Transverse colon (tissue), 4 donors: ENCODE results near the gene DUSP18. TPM values are rescaled to one million over a fixed set of nuclear protein-coding genes. Genes with fewer than 3 reads are reported as not detected.

ENCODE experiments used
- DNase-seq: peaks from one replicate; pipeline ENCODE4 v3.0.0-alpha.2; 2019
- H3K27ac ChIP-seq, 4 donors: fragments of 200-600 bp; sonication (generic); 2 replicates each; pipeline ENCODE4 v1.5.1; 2016 to 2018; ENCODE audit warnings: inconsistent platforms in 4 of 4
- H3K27me3 ChIP-seq: fragments of 200-600 bp; sonication (generic); 2 replicates; pipeline ENCODE4 v1.5.1; 2017; ENCODE audit warnings: inconsistent platforms
- H3K36me3 ChIP-seq, 4 donors: fragments of 200-600 bp; sonication (generic); 2 replicates each; pipeline ENCODE4 v1.5.1; 2017 to 2019; ENCODE audit warnings: inconsistent platforms in 4 of 4
- H3K4me1 ChIP-seq, 4 donors: fragments of 200-600 bp; sonication (generic); 2 replicates each; pipeline ENCODE4 v1.5.1; 2017 to 2020; ENCODE audit warnings: inconsistent platforms in 4 of 4
- H3K4me3 ChIP-seq, 4 donors: fragments of 200-600 bp; sonication (generic); 1 replicate in 1 of 4; 2 replicates in 3 of 4; pipeline versions ENCODE4 v1.5.1 to v1.6.1; 2017 to 2019; ENCODE audit warnings: inconsistent platforms in 4 of 4
- H3K9me3 ChIP-seq, 2 donors: fragments of 200-600 bp; sonication (generic); 2 replicates each; pipeline ENCODE4 v1.5.1; 2017 to 2019; ENCODE audit warnings: inconsistent platforms in 2 of 2
- CTCF ChIP-seq, 5 experiments: fragments of 200-600 bp in 3 of 5; fragments of 450-650 bp in 2 of 5; sonication (generic) in 3 of 5; IDR thresholded peaks; 1 replicate in 2 of 5; 2 replicates in 3 of 5; pipeline ENCODE4 v1.5.1; 2016 to 2017; ENCODE audit warnings: antibody characterized with exemption in 5 of 5, inconsistent platforms in 3 of 5, mild to moderate bottlenecking in 2 of 5, moderate library complexity in 1 of 5
- EP300 ChIP-seq: sonication (generic); formaldehyde crosslinking; IDR thresholded peaks from one replicate; pipeline ENCODE4 v1.6.1; 2017; ENCODE audit warnings: antibody characterized with exemption, low read depth
- POLR2A ChIP-seq: fragments of 450-650 bp; IDR thresholded peaks from one replicate; pipeline ENCODE4 v1.6.1; 2016; ENCODE audit warnings: antibody characterized with exemption, mild to moderate bottlenecking, moderate library complexity
- POLR2AphosphoS5 ChIP-seq, 3 donors: sonication (generic); formaldehyde crosslinking; IDR thresholded peaks; one replicate each; pipeline ENCODE4 v1.6.1; 2016; ENCODE audit warnings: antibody characterized with exemption in 3 of 3
- WGBS, 2 donors: methylation state at CpG; one replicate each; pipeline ENCODE4 v1.1.5; 2018; ENCODE audit warnings: low coverage in 1 of 2; 5-methylcytosine and 5-hydroxymethylcytosine counted together
- in situ Hi-C, 4 donors: fragments of 200-750 bp; cut with MboI; loops; one replicate each; pipeline versions ENCODE4 v1.15.0 to v1.15.1; 2017; ENCODE audit warnings: low sequenced_read_pairs in 3 of 4, low pct_ligation_motif_present in 1 of 4, low pct_unique_long_range_greater_than_20kb in 1 of 4
- intact Hi-C: fragments of 100-400 bp; cut with DNase I; formaldehyde crosslinking; loops from one replicate; pipeline ENCODE4 v1.15.1; 2023; ENCODE audit warnings: low total_unique reads
- total RNA-seq, 4 donors: library from RNA; depleted of rRNA; stranded (reverse); fragments of >200 nt; gene quantifications; one replicate each; pipeline ENCODE4 v1.1.0, GENCODE V29; 2016

Gene DUSP18
- total RNA-seq, 4 donors from 2014 or later = 13.7 to 38.2 (median 29.8) TPM

GRCh38 chr22:30614879-30615278 lies 52.8 kb downstream of the DUSP18 start:
- in situ Hi-C loops = no loop called here
- no peak for DNase-seq
- H3K4me1 ChIP-seq = peaks cover 0 to 2% (median under 1%) of the 10 kb centered on the region in 4 donors
- no peaks in the 10 kb centered on the region for H3K27me3 ChIP-seq
- H3K9me3 ChIP-seq = no peaks in the 10 kb centered on the region
- no peak for TF ChIP-seq POLR2AphosphoS5 (IDR thresholded peaks at IDR 0.05)
- no peak for TF ChIP-seq POLR2A
- TF ChIP-seq CTCF (IDR thresholded peaks at IDR 0.05) = no peak
- no peak for TF ChIP-seq EP300
- H3K4me3 ChIP-seq = no peak overlapping the region
- no peak overlapping the region for H3K27ac ChIP-seq
- H3K36me3 ChIP-seq = peaks cover 0 to 3% (median 0%) of the 10 kb centered on the region in 4 donors
- intact Hi-C loops = no loop called here

DNA sequence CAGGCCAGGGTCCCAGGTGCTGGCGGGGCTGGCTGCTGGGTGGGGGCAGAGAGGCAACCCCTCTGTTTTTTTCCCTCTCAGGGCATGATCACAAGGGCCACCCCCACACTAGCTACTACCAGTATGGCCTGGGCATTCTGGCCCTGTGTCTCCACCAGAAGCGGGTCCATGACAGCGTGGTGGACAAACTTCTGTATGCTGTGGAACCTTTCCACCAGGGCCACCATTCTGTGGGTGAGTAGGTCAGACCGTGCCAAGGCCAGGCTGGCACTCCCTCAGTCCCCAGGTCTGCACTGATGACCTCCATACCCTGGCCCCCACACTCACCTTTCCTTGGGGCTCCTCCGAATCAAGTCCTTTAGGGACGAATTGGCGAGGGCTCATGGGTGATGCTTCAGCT lies 53.4 kb downstream of the DUSP18 start:
- intact Hi-C loops (no loop called here), in situ Hi-C loops (no loop called here)
- Histone ChIP-seq H3K9me3 (no peaks in the 10 kb centered on the region), H3K4me3 (no peak overlapping the region), H3K36me3 (peaks cover 0 to 3% (median 0%) of the 10 kb centered on the region in 4 donors), H3K4me1 (peaks cover 6 to 8% (median 6%) of the 10 kb centered on the region in 4 donors), H3K27ac (no peak overlapping the region), H3K27me3 (no peaks in the 10 kb centered on the region)
- DNase-seq = no peak
- 96% methylated on average over 7 of the region's 7 CpGs; no CpG with 5 or more reads in 1 of the 2 donors for WGBS, 2 donors
- TF ChIP-seq POLR2AphosphoS5 (IDR thresholded peaks at IDR 0.05) (no peak), POLR2A (no peak), CTCF (IDR thresholded peaks at IDR 0.05) (no peak), EP300 (no peak)

DNA sequence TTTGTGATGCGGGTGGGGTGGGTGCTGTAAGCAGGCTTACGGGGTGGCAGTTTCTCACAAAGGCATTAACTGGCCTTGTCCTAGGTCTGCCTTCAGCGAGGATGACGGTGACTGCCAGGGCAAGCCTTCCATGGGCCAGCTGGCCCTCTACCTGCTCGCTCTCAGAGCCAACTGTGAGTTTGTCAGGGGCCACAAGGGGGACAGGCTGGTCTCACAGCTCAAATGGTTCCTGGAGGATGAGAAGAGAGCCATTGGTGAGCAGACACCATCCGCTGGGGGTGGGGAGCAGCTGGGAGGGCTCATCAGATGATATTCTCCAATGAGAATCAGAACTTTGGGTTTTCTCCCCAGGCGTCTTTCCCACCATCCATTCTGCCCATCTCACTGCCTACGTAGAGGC lies 54.9 kb downstream of the DUSP18 start:
- H3K4me3 ChIP-seq = no peak overlapping the region
- no peaks in the 10 kb centered on the region for H3K9me3 ChIP-seq
- no peak for DNase-seq
- no peak for TF ChIP-seq CTCF (IDR thresholded peaks at IDR 0.05)
- TF ChIP-seq POLR2A = no peak
- TF ChIP-seq POLR2AphosphoS5 (IDR thresholded peaks at IDR 0.05) = no peak
- no peak for TF ChIP-seq EP300
- H3K4me1 ChIP-seq = peaks cover 20 to 22% (median 21%) of the 10 kb centered on the region in 4 donors
- in situ Hi-C loops = no loop called here
- H3K27me3 ChIP-seq = no peaks in the 10 kb centered on the region
- WGBS, 2 donors = 91% methylated on average over 8 of the region's 8 CpGs; no CpG with 5 or more reads in 1 of the 2 donors
- H3K36me3 ChIP-seq = no peaks in the 10 kb centered on the region
- intact Hi-C loops = no loop called here
- no peak overlapping the region for H3K27ac ChIP-seq

Other genes with a start within 250 kb of the DUSP18 start
- gene MTFP1, start 242.1 kb downstream of the DUSP18 start, total RNA-seq = 10 to 100 TPM in 3 of 4 donors, 1 to 10 TPM in 1; 2.0 to 48.6 (median 21.4) TPM
- not detected for gene SEC14L3, start 195.9 kb downstream of the DUSP18 start, total RNA-seq
- gene SEC14L4, start 162.2 kb downstream of the DUSP18 start, total RNA-seq = not detected
- gene SEC14L6, start 121.1 kb downstream of the DUSP18 start, total RNA-seq = under 1 TPM in 2 of 4 donors, not detected in 2; 0.14 to 0.48 TPM
- 10 to 100 TPM in 1 of 4 donors, 1 to 10 TPM in 3; 5.6 to 24.2 (median 8.7) TPM for gene GAL3ST1, start 93.2 kb downstream of the DUSP18 start, total RNA-seq
- 10 to 100 TPM; 13.5 to 39.5 (median 30.6) TPM for gene PES1, start 76.0 kb downstream of the DUSP18 start, total RNA-seq
- gene TCN2, start 60.7 kb downstream of the DUSP18 start, total RNA-seq = 10 to 100 TPM; 16.5 to 63.8 (median 28.4) TPM
- gene SLC35E4, start 32.1 kb downstream of the DUSP18 start, total RNA-seq = 10 to 100 TPM in 3 of 4 donors, 1 to 10 TPM in 1; 6.4 to 21.3 (median 15.7) TPM
- gene OSBP2, start 27.0 kb upstream of the DUSP18 start, total RNA-seq = 1 to 10 TPM in 3 of 4 donors, under 1 TPM in 1; 0.60 to 7.5 (median 4.3) TPM